ENCODE measurements around the gene DET1. TPM values are rescaled to one million over a fixed set of nuclear protein-coding genes. Genes with fewer than 3 reads are reported as not detected.

DET1 gene
- total and polyA plus RNA-seq, 2 donors (not counting 1 experiment from before 2014, with no cell fraction given): 6.7 to 10.1 TPM

DNA sequence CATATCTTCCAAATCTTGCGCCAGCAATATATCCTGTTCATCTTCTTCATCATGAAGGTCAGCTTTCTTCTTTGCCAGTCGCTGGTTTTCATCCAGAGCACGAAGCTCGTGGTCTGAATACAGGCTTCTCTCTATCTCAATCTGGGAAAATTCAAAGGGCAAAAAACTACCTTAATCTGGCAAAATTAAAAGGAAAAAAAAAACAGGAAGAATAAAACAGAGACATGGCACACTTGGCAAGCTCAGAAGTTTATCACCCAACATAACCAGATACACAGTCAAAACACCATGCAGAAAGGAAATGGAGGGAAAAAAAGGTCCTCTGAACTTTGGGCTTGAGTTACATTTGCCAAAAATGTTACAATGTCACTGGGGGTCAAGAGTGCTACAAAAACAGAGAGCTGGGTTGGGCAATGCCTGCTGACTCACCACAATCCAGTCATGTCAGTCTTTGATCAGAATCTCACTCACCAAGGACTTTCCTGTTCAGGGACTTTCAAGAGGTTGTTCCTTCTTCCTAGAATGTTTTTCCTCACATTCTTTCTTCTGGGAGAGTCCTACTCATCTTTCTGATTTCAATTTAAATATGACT, 80.8 kb downstream of the DET1 start:
- peaks cover 0 to 45% of the 10 kb centered on the region in 2 experiments for H3K36me3 ChIP-seq (replicated peaks in 1 of 2; ENCODE audit: control extremely low read depth in 1 of 2, control insufficient read depth in 1 of 2, extremely low read depth in 1 of 2, insufficient read depth in 2 of 2, low read length in 1 of 2)
- no peak overlapping the region for H3K4me3 ChIP-seq (ENCODE audit: control extremely low read depth in 1 of 5, extremely low read depth in 1 of 5, insufficient read depth in 1 of 5, low read depth in 2 of 5, low read length in 4 of 5)
- peaks cover 37% of the 10 kb centered on the region for H3K79me2 ChIP-seq (ENCODE audit: control insufficient read depth, insufficient read depth, low read length)
- H3K27ac Mint-ChIP-seq: no peak overlapping the region
- 100% methylated on average over 1 of the region's 4 CpGs for WGBS (ENCODE audit: insufficient coverage)
- H3K4me1 ChIP-seq (ENCODE audit: control insufficient read depth in 2 of 2, insufficient read depth in 2 of 2, low read length in 2 of 2): peaks cover 14 to 17% of the 10 kb centered on the region in 2 donors
- TF ChIP-seq, protein P1, sequence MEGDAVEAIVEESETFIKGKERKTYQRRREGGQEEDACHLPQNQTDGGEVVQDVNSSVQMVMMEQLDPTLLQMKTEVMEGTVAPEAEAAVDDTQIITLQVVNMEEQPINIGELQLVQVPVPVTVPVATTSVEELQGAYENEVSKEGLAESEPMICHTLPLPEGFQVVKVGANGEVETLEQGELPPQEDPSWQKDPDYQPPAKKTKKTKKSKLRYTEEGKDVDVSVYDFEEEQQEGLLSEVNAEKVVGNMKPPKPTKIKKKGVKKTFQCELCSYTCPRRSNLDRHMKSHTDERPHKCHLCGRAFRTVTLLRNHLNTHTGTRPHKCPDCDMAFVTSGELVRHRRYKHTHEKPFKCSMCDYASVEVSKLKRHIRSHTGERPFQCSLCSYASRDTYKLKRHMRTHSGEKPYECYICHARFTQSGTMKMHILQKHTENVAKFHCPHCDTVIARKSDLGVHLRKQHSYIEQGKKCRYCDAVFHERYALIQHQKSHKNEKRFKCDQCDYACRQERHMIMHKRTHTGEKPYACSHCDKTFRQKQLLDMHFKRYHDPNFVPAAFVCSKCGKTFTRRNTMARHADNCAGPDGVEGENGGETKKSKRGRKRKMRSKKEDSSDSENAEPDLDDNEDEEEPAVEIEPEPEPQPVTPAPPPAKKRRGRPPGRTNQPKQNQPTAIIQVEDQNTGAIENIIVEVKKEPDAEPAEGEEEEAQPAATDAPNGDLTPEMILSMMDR (IDR thresholded peaks at IDR 0.05): no peak
- H3K9ac ChIP-seq (ENCODE audit: low read length): peak overlapping the region; percentile 96
- H3K9me3 Mint-ChIP-seq (ENCODE audit: insufficient read depth): no peaks in the 10 kb centered on the region
- no peaks in the 10 kb centered on the region for H3K9me3 ChIP-seq (ENCODE audit: control extremely low read depth in 1 of 3, control insufficient read depth in 2 of 3, insufficient read depth in 1 of 3, low read length in 2 of 3)
- intact Hi-C loops (cut with micrococcal nuclease): loop anchor here (2.0 to 10.0 kb wide), 3 partner anchors 157 to 779 kb away; partner anchors contain the start of genes ABHD2, AEN and FANCI
- H3K27ac ChIP-seq (ENCODE audit: low read length in 2 of 2): no peak overlapping the region
- ATAC-seq (ENCODE audit: low read depth): no peak
- ChIA-PET CTCF (interaction anchor here (1.5 kb wide), 1 partner anchor 9 kb away, joined by 4 read pairs; no protein-coding TSS in a partner anchor), POLR2A (no interaction called here)
- no peaks in the 10 kb centered on the region for H3K27me3 Mint-ChIP-seq
- DNase-seq: no peak
- no peaks in the 10 kb centered on the region for H4K20me1 ChIP-seq (ENCODE audit: control insufficient read depth, insufficient read depth, low read length, poor library complexity, severe bottlenecking)
- H3K4me1 Mint-ChIP-seq: peaks cover 26% of the 10 kb centered on the region
- no peak overlapping the region for H2AFZ ChIP-seq (ENCODE audit: insufficient read depth, low read depth, low read length, poor library complexity, severe bottlenecking)
- H3K4me2 ChIP-seq (replicated peaks; ENCODE audit: low read depth, low read length, poor library complexity, severe bottlenecking): no peak overlapping the region
- no peaks in the 10 kb centered on the region for H3K27me3 ChIP-seq (replicated peaks in 1 of 4; ENCODE audit: control extremely low read depth in 1 of 4, control insufficient read depth in 3 of 4, insufficient read depth in 4 of 4, low read length in 3 of 4)
- peak overlapping the region; percentile 32 for H3K4me3 Mint-ChIP-seq

- H3K4me1 ChIP-seq (ENCODE audit: control insufficient read depth in 2 of 2, insufficient read depth in 2 of 2, low read length in 2 of 2): peaks cover 14 to 17% of the 10 kb centered on the region in 2 donors
- H3K9ac ChIP-seq (ENCODE audit: low read length): no peak overlapping the region
- ChIA-PET POLR2A (no interaction called here), CTCF (interaction anchor here (1.7 kb wide), 1 partner anchor 13 kb away, joined by 4 read pairs; no protein-coding TSS in a partner anchor)
- H3K36me3 ChIP-seq (replicated peaks in 1 of 2; ENCODE audit: control extremely low read depth in 1 of 2, control insufficient read depth in 1 of 2, extremely low read depth in 1 of 2, insufficient read depth in 2 of 2, low read length in 1 of 2): peaks cover 0 to 60% of the 10 kb centered on the region in 2 experiments
- H3K79me2 ChIP-seq (ENCODE audit: control insufficient read depth, insufficient read depth, low read length): peaks cover 33% of the 10 kb centered on the region
- Mint-ChIP-seq H3K4me1 (peaks cover 25% of the 10 kb centered on the region), H3K9me3 (ENCODE audit: insufficient read depth) (no peaks in the 10 kb centered on the region), H3K27ac (no peak overlapping the region), H3K4me3 (no peak overlapping the region), H3K27me3 (no peaks in the 10 kb centered on the region)
- ATAC-seq (ENCODE audit: low read depth): no peak
- no peaks in the 10 kb centered on the region for H3K27me3 ChIP-seq (replicated peaks in 1 of 4; ENCODE audit: control extremely low read depth in 1 of 4, control insufficient read depth in 3 of 4, insufficient read depth in 4 of 4, low read length in 3 of 4)
- H3K4me2 ChIP-seq (replicated peaks; ENCODE audit: low read depth, low read length, poor library complexity, severe bottlenecking): no peak overlapping the region
- no peak overlapping the region for H2AFZ ChIP-seq (ENCODE audit: insufficient read depth, low read depth, low read length, poor library complexity, severe bottlenecking)
- 86% methylated on average over 1 of the region's 2 CpGs for WGBS (ENCODE audit: insufficient coverage)
- intact Hi-C loops (cut with micrococcal nuclease): loop anchor here (10.0 kb wide), 1 partner anchor 781 kb away; the partner anchor contains the start of gene FANCI
- no peaks in the 10 kb centered on the region for H3K9me3 ChIP-seq (ENCODE audit: control extremely low read depth in 1 of 3, control insufficient read depth in 2 of 3, insufficient read depth in 1 of 3, low read length in 2 of 3)
- no peak overlapping the region for H3K27ac ChIP-seq (ENCODE audit: low read length in 2 of 2)
- no peaks in the 10 kb centered on the region for H4K20me1 ChIP-seq (ENCODE audit: control insufficient read depth, insufficient read depth, low read length, poor library complexity, severe bottlenecking)
- H3K4me3 ChIP-seq (ENCODE audit: control extremely low read depth in 1 of 5, extremely low read depth in 1 of 5, insufficient read depth in 1 of 5, low read depth in 2 of 5, low read length in 4 of 5): no peak overlapping the region
- no peak for TF ChIP-seq EZH2 (IDR thresholded peaks at IDR 0.05; ENCODE audit: borderline replicate concordance, insufficient read depth, low read depth, low read length, poor library complexity, severe bottlenecking)
- TF ChIP-seq, protein P1 (IDR thresholded peaks at IDR 0.05): no peak
- DNase-seq: no peak
These were observed 82.5 kb downstream of the DET1 start for GRCh38 chr15:88463870-88464532.
